OCI-M2 (cell line): ENCODE data around the gene SLC25A15.
A peak's percentile ranks its signal among the peaks of the same experiment; 100 is the strongest.

Source experiments
- DNase-seq: peaks from one replicate; lab custom pipeline; 2025; ENCODE audit not compliant: unreplicated experiment; lab: John Stamatoyannopoulos, UW

Gene SLC25A15

DNA sequence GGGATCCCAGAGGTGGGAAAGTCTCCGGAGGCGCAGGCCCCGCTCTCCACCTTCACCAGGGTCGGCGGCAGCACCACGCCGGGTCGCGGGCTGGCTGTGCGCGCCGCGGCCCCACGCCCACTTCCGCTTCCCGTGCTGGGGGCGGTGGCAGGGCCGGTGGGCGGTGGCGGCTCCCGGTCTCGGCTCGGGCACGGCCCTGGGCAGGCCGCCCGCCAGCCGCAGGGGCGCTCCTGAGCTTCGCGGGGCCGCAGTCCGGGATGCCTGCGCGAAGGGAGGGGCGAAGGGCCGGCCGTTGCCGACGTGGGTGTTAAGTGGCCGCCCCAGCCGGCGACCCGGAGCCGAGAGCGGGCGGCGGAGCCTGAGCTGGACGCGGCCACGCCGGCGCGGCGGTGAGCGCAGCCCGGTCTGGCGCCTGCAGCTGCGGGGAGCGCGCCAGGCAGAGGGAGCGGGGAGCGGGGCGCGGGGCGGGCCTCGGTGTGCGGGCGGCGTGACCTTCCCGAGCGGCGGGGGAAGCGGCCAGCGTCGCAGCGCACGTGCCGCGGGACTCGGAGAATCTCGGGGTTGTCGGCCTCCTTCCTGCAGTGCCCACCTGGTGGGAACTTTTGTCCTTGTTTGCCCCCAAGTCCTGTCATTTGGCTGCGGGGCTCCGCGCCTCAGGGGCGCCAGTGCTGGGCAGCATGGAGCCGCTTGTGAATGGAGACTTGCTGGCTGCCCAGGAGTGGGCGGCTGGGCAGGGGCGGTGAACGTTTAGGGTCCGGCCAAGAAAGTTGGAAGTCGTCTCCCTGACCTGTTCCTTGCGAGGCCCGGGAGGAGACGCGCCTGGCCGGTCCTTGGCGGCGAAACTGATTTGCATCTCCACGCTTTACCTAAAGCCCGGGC is at the start of gene SLC25A15:
Gene SLC25A15, plus strand, starts transcription at position 337 of the 879 bp plus-strand sequence. CDS start 3,616 bp downstream, outside the sequence.
- DNase-seq = no peak

DNA sequence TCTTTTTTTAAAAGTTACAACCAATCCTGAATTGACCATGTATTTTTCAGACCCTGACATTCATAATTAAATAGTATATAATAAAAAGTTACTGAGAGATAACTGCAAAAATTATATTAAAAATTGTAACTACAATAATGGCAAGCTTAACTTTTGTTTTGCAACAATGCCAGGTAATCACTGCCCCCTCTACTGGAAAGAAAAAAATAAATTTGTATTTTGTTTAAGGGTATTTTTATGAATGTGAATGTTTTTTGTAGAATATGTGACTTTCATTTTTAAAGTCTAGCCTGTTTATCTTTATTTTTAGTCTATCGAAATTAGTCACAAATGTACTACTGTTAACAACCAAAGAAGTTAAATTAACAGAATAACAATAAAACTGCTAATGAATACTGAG is 40.1 kb upstream of the SLC25A15 start:
- DNase-seq = no peak

DNA sequence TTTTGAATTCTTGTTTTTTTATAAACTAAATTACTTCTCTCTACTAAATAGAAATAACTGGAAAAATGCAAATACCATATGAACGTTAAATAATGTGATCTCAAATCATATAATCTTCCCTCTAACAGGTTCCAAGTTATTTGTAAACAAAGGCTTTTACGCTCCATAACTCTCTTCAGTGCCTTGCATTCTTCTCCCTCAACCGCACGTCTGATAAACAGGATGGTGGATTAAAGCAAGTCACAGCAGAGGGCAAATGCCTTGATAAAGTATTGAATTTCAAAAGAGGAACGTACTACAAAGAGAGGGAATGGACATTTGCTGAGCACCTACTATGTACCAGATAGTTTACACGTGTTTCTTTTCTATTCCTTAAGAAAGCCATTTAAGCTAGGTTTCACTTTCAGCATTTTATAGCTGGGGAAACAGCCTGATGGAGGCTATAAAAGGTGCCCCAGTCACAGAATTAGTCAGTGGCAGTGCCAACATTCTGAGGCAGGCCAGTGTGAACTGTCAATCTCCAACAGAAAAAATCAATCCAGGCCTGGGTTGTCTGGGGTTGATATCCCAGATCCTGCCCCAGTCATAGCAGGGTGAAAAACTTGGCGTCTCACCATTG is 34.2 kb upstream of the SLC25A15 start:
- no peak for DNase-seq

DNA sequence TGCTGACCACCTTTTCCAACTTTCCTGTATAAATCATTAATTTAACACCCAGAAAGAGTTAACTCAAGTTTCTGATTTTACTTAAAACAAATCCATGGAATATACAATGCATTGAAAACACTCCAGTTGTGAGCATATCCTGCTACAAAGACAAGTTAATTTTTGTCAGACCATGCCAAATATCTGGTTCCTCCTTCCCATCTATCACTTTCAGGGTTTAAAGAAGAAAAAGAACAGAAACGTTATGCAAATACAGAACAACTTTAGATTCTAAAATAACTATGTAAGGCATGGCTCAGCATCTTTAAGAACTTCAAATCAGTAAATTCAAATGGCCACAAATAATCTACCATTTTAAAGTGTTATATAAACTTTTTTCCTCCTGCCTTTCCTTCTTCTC is 33.4 kb upstream of the SLC25A15 start:
- no peak for DNase-seq

DNA sequence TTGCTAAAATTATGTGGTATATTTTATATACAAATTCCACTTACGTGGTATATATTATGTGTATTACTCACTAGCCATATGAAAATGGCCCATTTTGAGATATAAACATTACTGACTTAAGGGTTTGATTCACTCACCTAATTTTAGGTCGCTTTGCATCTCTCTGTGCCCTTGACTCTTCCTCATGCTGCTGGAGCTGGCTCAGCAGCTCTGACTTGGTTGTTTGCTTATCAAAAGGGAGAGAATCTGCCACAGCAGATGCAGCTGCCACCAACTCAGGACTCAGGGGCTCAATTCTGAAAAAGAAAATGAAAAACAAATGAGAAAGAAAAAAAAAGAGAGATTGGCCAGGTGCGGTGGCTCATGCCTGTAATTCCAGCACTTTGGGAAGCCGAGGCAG is 30.6 kb upstream of the SLC25A15 start:
- DNase-seq = no peak

DNA sequence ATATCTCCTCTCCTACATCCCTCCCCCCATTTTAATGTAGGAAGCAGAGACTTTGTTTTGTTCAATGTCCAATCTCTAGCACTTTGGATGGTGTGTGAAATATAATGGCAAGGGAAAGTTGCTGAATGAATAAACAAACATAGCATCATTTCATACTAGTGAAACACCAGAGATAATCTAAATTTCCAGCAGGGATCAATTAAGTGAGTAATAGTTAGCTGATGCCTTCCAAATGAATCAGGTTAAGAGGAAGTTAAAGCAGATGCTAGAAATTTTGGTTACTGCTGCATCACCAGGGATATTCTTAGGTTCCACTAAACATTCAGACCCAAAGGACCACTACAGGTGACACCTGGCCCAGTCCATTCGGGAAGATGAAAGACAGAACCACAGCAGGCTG is 26.6 kb upstream of the SLC25A15 start:
- no peak for DNase-seq

DNA sequence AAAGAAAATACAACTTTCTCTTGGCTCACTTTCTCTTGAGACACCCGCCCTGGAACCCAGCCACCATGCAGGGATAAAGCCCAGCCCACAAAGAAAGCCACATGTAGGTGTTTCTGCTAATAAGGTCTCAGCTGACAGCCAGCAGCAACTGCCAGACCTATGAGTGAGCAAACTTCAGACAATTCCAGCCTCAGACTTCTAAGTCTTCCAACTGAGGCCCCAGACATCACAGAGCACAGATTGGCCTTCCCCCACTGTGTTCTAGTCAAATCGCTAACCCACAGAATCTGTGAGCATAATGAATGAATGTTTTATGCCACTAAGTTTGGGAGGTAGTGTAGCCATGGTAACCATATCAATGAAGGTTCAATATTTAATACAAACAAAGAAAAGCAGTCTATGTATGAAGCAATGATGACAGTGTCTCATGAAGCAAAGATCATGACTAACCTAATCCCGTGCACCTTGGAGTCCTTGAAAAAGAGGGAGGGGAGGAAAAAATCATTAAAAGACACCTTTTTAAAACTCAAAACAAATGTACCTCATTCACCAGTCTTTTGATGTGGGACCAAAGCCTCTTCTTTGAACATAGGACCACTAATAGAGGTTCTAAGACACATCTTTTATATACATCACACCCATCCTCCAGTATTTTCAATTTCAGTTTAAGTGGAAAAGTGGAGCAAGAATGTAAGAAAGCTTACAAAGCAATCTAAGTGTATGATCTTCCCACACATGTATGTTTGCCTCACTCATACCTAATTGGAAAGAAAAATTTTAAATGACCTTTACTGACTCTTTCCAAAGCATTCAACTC is 24.6 kb upstream of the SLC25A15 start:
- no peak for DNase-seq

DNA sequence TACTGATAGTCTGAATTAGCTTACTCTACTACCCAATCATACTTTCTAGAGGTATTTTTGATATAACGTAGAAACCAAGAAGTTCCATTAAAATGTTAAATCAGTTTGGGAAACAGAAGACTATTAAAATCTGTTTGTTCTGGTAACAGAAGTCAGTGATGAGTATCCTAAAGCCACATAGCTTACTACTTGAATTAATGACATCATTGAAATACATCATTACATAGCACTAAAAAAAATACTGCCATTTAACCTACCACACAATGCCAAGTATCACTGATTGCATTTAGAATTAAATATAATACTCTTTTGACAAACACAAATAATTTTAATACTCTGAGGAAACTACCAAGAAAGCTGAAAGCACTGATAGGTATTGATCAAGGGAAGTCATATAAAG is 23.8 kb upstream of the SLC25A15 start:
- DNase-seq = no peak

DNA sequence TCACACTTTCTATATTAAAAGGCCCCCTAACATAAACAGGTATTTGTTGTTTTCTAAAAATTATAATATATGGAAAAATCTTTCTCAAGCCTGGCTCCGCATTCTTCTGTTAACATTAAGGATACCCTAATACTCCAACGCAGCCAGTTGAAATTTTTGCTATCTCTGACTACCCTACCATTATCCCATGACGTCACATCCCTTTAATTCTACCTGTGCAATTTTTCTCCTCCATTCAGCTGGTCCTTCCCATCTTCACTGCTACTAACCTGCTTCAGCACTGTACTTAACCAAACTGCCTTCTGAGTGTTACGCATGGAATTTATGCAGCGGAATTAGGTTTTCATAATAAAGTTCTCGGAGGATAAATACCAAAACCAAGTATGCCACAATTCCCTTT is 19.4 kb upstream of the SLC25A15 start:
- DNase-seq = no peak

DNA sequence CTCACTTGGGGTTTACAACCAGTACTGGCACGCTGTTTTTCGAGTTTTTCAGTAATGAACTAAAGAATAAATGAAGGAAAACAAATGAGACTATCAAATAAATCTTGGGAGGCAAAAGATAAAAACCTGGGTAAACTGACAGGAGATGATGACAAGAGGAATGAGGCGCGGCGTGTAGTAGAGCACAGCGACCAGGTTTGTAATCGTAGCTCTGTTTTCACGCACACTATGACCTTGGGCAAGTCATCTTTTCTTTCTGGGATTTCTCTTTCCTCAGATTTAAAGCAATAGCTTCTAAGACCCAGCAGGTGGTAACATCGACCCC is 18.8 kb upstream of the SLC25A15 start:
- DNase-seq = no peak

DNA sequence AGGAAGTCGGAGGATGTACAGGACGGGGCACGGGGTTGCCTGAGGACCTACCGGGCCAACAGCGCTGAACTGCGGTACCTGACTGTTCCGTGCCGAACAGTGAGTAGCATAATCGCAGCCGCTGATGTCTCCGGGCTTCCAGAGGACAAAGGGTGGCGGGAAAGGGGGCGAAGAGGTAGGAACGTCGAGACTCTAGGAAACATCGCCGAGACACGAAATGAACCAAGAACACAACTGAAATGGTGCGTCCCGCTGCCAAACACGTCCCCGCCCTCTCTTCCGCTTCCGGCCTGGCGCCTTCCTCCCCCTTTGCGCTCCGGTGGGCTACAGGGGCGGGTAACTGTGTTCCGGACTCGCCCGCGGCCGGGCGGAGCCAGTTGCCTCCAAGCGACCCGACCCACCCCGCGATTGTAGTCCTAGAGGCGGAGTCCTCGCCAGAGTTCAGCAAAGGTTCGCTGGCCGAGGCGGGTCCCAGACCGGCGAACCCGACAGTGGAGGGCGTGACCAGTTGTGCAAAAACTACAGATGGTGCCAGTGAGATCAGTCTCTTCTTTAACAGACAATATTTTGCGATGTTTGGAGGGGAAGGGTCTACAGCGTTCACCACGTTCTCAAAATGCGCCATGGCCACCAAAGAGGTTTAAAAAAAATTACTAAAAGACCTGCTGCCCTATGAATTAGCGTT is 18.3 kb upstream of the SLC25A15 start, which contains the start of gene MRPS31:
Gene MRPS31, minus strand, starts transcription at position 257 of the 685 bp plus-strand sequence. Its CDS starts 54 bp downstream, at position 203.
- DNase-seq = peak; percentile 62

DNA sequence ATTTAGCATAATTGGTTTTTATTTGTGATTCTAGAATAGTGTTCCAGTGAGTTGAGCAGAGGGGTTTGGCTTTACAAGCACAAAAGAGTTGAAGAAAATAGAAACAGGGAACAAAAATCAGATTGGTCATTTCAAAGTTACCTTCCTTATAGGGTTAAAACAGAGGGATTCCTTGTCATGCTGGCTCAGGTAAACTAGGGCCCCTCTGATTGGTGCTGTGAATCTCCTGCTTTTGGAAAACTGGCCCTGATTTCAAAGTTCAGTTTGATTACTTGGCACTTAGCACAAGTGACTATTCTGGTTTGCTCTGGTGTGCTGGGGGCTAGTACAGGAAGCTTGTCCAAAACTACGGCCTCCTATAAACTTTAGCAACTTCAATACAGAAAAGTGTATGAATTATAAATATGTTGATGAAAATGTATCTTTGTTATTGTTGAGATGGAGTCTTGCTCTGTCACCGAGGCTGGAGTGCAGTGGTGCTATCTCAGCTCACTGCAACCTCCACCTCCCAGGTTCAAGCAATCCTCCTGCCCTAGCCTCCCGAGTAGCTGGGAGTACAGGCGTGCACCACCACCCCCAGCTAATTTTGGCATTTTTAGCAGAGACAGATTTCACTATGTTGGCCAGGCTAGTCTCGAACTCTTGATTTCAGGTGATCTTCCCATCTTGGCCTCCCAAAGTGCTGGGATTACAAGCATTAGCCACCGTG is 16.5 kb upstream of the SLC25A15 start:
- DNase-seq = no peak

DNA sequence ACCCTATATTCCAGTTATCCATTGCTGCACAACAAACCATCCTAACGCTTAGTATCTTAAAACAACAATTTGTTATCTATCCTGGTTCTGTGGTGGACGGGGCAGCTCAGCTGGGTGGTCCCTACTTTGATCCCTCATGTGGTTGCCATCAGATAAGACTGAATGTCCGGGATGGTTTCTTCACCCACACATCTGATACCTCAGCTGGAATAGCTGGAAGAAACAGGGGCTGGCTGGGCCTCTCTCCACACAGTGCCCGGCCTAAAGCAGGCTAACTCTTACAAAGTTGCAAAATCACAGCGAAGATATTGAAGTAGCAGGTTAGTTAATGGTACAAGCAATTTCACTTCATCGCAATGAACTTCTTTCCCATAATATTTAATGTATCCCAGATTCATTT is 14.7 kb upstream of the SLC25A15 start:
- DNase-seq = no peak

DNA sequence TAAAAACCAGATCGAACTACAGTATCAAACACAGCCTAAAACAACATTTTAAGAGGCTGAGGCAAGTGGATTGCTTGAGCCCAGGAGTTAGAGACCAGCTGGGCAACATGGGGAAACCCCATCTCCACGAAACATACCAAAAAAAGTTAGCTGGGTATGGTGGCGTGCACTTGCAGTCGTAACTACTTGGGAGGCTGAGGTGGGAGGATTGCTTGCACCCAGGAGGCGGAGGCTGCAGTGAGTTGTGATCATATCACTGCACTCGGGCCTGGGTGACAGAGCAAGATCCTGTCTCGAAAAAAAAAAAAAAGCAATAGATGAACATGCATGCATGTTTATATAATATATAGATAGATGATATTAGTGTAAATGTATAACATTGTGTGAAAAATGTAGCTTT is 13.2 kb upstream of the SLC25A15 start:
- no peak for DNase-seq

DNA sequence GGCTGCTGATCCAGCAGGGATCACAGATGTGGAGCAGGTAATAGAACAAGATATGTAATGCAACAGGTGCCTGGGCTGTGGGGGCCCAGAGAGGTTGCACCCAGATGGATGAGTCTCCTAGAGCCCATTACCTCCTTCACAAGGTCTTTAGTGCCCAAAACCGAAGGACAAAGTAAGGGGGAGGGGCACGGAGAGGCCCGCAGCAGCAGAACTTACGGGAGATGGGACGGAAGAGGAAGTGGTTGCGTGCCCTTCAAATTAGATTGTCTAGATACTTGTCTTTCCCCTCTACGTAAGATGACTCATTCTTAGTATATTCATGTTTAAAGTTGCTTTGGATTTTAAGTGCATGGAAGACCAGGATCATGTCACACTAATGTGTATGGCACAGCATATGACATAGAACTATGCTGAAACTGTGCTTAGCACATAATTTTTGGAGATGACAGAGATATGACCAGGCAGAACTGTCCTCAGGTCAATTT is 12.7 kb upstream of the SLC25A15 start:
- DNase-seq = no peak

DNA sequence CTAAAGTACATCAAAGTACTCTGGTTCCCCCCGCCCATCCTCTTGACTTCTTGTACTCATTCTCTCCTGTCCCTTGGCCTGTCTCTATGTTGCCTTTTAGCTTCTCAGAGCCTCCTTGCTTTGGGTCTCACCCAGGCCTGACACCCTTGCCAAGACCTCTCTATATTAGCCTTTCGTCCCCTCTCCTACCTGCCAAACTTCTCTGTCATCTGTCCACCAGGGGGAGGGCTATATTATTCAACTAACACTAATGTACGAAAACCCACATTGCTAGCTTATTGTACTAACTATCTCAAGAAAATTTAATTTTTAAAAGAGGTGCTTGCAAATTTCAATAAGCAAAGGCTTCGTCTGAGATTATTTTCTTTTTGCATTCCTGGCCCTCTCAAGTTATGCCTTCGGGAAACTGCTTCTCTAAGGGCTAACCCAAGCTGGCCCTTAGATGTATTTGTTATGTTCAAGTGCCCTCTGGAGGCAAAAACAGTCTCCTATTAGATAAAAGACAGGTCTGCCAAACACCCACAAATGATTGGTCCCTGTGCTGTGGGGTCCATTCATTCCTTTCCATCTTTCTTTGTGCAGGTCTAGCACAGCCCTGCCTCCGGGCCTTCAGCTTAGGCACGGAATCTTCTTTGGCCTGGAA is 12.1 kb upstream of the SLC25A15 start:
- DNase-seq = peak; percentile 35

DNA sequence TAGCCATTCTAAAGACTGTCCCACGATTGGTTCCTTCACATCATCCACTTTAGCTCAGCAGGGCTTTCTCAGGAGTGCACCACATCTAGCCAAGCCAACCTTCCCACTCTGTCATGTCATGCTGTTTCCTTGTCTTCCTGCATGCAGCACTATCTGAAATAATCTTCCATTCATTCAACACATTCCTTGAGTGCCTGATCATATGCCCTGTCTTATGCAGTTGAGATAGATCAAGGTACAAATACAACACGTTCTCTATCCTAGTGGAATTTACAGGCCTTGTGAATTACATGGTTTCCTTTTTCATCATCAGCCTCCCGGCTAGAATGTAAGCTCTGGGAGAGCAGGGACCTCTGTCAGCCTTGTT is 11.6 kb upstream of the SLC25A15 start:
- no peak for DNase-seq

DNA sequence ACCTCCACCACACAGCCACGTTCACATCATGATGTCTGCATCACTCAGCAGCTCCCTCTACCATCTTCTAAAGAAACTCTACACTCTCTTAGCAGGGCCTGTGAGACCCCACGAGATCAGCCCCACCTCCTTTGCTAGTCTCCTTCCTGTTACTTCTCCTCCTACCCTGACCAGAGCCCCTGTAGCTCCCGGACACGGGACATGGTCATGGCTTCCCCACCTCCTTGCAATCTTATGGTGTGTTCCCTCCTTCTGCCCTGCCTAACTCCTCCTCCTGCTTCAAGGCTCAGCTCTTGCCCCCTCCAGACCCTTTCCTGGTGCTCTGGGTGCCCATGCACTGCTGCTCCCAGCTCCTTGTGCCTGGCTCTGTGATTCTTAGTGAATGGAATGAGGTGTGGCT is 10.4 kb upstream of the SLC25A15 start:
- DNase-seq = no peak

DNA sequence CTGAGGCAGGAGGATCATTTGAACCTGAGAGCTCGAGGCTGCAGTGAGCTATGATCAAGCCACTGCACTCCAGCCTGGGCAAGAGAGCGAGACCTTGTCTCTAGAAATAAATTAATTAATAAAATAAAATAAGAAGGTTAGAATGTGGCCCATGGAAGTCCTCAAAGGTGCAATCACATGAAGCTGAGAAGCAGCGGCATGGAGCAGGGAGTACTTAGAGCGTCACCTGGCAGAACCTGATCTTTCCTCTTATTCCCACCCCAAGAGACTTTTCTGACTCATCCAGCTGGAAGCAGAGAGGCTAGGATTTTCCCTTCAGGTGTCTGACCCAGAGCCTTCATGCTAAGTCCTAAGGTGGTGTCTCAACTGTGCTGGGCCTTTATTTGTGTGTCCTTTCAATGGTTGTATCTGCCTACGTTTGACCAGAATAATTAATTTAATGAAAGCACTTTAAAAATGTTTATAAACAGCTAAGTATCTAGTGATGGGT is 9.6 kb upstream of the SLC25A15 start:
- DNase-seq = no peak
